Osteocyte (in vitro differentiated cells): Measurements from ENCODE around the gene ZBED1. TPM values are rescaled to one million over a fixed set of nuclear protein-coding genes. Genes with fewer than 3 reads are reported as not detected.

Experiments
- DNase-seq: peaks from one replicate; pipeline ENCODE4 v3.0.0; 2021; ENCODE audit warnings: mixed read lengths; ENCODE audit not compliant: unreplicated experiment; ENCODE audit errors: extremely low spot score
- H3K27ac Mint-ChIP-seq: one replicate; pipeline ENCODE4 v1.8.0; 2021; ENCODE audit warnings: mild to moderate bottlenecking, mixed read lengths; ENCODE audit not compliant: unreplicated experiment
- H3K27me3 Mint-ChIP-seq: one replicate; pipeline ENCODE4 v1.8.0; 2021; ENCODE audit warnings: mixed read lengths; ENCODE audit not compliant: unreplicated experiment
- H3K36me3 Mint-ChIP-seq: one replicate; pipeline ENCODE4 v1.8.0; 2021; ENCODE audit warnings: mixed read lengths; ENCODE audit not compliant: unreplicated experiment
- H3K4me1 Mint-ChIP-seq: one replicate; pipeline ENCODE4 v1.8.0; 2021; ENCODE audit warnings: mixed read lengths; ENCODE audit not compliant: unreplicated experiment
- H3K4me3 Mint-ChIP-seq: one replicate; pipeline ENCODE4 v1.8.0; 2021; ENCODE audit warnings: mild to moderate bottlenecking, moderate library complexity, mixed read lengths; ENCODE audit not compliant: unreplicated experiment
- H3K9me3 Mint-ChIP-seq: one replicate; pipeline ENCODE4 v1.8.0; 2021; ENCODE audit warnings: mixed read lengths; ENCODE audit not compliant: unreplicated experiment
- CTCF ChIP-seq: fragments of 200-600 bp; sonication (generic); IDR thresholded peaks from 2 replicates; pipeline ENCODE4 v1.5.0; 2021; ENCODE audit warnings: antibody characterized with exemption, mild to moderate bottlenecking, moderate library complexity
- total RNA-seq: library from RNA; stranded (reverse); gene quantifications from 2 replicates; pipeline ENCODE4 v1.2.1, GENCODE V29; 2021

The ZBED1 gene
- total RNA-seq, 1 donor from 2014 or later = 56.4 TPM

GRCh38 chrX:2447484-2447883 lies 53.3 kb downstream of the ZBED1 start:
- Mint-ChIP-seq H3K9me3 (no peaks in the 10 kb centered on the region), H3K4me1 (peaks cover 6% of the 10 kb centered on the region), H3K27me3 (no peaks in the 10 kb centered on the region), H3K4me3 (no peak overlapping the region), H3K27ac (no peak overlapping the region), H3K36me3 (peaks cover 7% of the 10 kb centered on the region)
- TF ChIP-seq CTCF = no peak
- no peak for DNase-seq

- TF ChIP-seq CTCF = no peak
- H3K4me1 Mint-ChIP-seq = peaks cover 6% of the 10 kb centered on the region
- DNase-seq = no peak
- no peaks in the 10 kb centered on the region for H3K9me3 Mint-ChIP-seq
- H3K4me3 Mint-ChIP-seq = no peak overlapping the region
- no peak overlapping the region for H3K27ac Mint-ChIP-seq
- H3K36me3 Mint-ChIP-seq = peaks cover 7% of the 10 kb centered on the region
- H3K27me3 Mint-ChIP-seq = no peaks in the 10 kb centered on the region
These were observed 54.0 kb downstream of the ZBED1 start for GRCh38 chrX:2446815-2447214.

- no peak for TF ChIP-seq CTCF
- Mint-ChIP-seq H3K4me3 (no peak overlapping the region), H3K27ac (no peak overlapping the region), H3K36me3 (peaks cover 9% of the 10 kb centered on the region), H3K27me3 (no peaks in the 10 kb centered on the region), H3K4me1 (no peaks in the 10 kb centered on the region), H3K9me3 (no peaks in the 10 kb centered on the region)
- no peak for DNase-seq
These were observed 54.8 kb downstream of the ZBED1 start for GRCh38 chrX:2445662-2446623.

GRCh38 chrX:2442694-2443093 lies 58.1 kb downstream of the ZBED1 start:
- TF ChIP-seq CTCF = no peak
- Mint-ChIP-seq H3K4me1 (no peaks in the 10 kb centered on the region), H3K36me3 (peaks cover 17% of the 10 kb centered on the region), H3K27ac (no peak overlapping the region), H3K4me3 (no peak overlapping the region), H3K27me3 (no peaks in the 10 kb centered on the region), H3K9me3 (no peaks in the 10 kb centered on the region)
- DNase-seq = no peak

GRCh38 chrX:2441466-2441865 lies 59.3 kb downstream of the ZBED1 start:
- Mint-ChIP-seq H3K27ac (no peak overlapping the region), H3K9me3 (no peaks in the 10 kb centered on the region), H3K36me3 (peaks cover 17% of the 10 kb centered on the region), H3K4me3 (no peak overlapping the region), H3K27me3 (no peaks in the 10 kb centered on the region), H3K4me1 (no peaks in the 10 kb centered on the region)
- TF ChIP-seq CTCF = no peak
- DNase-seq = no peak
